CD4-positive, alpha-beta T cell treated with Interleukin-6 at 100 ng/mL for 8 hours (primary cell): ENCODE data around the gene ADAP2.
A peak's percentile ranks its signal among the peaks of the same experiment; 100 is the strongest.
"Not testable (repeated sequence)": the region's sequence is repeated elsewhere in the genome, so short reads cannot be mapped to it uniquely, and the experiment has no call there.

Source experiments
- DNase-seq: peaks from one replicate; pipeline ENCODE4 v3.0.0-alpha.2; 2020; ENCODE audit warnings: mixed read lengths, low spot score

Gene ADAP2

GRCh38 chr17:30970831-30971567 is 49.3 kb downstream of the ADAP2 start, which contains the start of gene RNF135:
Gene RNF135 (plus strand): TSS chr17:30971039. CDS start chr17:30971074, 35 bp downstream.
- peak; percentile 50 for DNase-seq

GRCh38 chr17:30975042-30975820 is 53.5 kb downstream of the ADAP2 start:
- no peak for DNase-seq

- not testable (repeated sequence) for DNase-seq
These were observed 58.2 kb downstream of the ADAP2 start for GRCh38 chr17:30979919-30980318.

DNA sequence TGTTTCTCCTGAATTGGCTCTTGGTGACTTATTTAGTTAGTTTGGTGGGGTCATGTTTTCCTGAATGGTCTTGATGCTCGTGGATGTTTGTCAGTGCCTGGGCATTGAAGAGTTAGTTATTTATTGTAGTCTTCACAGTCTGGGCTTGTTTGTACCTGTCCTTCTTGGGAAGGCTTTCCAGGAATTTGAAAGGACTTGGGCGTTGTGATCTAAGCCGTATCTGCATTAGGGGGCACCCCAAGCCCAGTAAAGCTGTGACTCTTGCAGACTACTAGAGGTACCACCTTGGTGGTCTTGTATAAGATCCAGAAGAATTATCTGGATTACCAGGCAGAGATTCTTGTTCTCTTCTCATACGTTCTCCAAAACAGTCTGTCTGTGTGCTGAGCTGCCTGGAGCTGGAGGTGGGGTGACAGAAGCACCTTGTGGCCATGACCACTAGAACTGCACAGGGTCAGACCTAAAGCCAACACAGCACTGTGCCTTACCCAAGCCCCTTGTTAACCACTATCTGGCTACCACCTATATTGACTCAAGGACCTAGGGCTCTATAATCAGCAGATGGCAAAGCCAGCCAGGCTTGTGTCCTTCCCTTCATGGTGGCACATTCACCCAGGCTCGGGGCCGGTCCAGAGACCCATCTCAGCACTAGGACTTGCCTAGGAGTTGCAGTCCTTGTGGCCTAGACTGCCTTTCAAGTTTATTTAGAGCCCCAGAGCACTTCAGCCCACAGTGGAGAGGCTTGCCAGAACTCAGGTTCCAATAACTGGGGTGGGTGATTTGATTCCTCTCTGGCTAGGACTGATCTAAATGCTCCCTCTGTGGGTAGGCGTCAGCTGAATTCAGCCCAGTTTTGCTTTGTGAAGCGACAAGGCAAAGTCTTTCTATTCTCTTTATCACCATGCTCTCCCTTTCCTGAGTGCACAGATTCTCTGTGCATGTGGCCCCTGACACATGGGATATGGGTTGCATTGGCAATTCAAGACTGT is 60.1 kb downstream of the ADAP2 start:
- no peak for DNase-seq

DNA sequence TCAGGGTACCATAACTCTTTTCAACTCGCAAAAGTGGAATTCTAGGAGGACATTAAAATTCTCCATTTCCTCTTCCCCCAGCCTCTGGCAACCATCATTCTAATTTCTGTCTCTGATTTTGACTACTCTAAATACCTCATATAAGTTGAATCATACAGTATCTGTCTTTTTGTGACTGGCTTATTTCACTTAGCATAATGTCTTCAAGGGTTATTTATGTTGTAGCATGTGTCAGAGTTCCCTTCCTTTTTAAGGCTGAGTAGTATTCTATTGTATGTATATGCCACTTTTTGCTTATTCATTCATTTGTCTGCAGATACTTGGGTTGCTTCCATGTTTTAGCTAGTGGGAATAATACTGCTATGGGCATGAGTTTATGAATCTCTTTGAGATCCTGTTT is 61.1 kb downstream of the ADAP2 start:
- DNase-seq: no peak

DNA sequence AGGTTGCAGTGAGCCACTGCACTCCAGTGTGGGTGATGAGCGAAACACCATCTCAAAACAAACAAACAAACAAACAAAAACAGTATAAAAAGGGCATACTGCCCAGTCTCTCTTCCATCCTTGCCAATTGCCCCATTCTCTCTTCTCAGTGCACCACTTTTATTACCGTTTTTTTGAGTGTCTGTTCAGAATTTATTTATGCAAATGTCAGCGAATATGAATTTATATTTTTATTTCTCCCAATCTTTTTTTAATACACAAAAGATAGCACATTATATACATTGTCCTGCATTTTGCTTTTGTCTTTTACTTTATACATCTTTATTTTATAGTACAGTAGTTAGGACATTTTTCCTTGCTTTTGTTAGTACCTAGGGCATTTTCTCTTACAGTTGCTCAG is 68.7 kb downstream of the ADAP2 start:
- no peak for DNase-seq

DNA sequence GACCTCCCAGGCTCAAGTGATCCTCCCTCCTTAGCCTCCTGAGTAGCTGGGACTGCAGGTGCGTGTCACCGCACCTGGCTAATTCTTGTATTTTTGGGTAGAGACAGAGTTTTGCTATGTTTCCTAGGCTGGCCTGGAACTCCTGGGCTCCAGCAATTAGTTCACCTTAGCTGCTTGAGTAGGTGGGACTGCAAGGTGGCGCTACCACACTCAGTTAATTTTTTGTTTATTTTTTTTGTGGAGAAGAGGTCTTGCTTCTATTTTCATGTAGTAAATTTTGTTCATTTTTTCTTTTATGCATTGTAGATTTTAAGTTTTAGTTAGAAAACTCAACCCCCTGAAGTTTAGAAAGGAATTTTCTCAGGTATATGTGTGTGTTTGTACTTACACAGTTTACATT is 70.8 kb downstream of the ADAP2 start:
- DNase-seq: no peak

DNA sequence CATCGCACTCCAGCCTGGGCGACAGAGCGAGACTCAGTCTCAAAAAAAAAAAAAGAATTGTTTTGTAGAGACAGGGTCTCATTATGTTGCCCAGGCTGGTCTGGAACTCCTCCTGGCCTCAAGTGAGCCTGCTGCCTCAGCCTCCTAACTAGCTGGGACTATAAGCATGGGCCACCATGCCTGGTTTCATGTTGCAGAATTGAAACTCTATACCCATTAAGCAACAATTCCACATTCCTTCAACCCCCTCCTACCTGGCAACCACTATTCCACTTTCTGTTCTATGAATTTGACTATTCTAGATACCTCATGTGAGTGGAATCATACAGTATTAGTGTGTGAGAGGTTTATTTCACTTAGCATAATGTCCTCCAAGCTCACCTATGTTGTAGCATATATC is 73.6 kb downstream of the ADAP2 start:
- DNase-seq: no peak

GRCh38 chr17:30996486-30996885 is 74.7 kb downstream of the ADAP2 start:
- DNase-seq: no peak

GRCh38 chr17:30997270-30997669 is 75.5 kb downstream of the ADAP2 start:
- DNase-seq: no peak

DNA sequence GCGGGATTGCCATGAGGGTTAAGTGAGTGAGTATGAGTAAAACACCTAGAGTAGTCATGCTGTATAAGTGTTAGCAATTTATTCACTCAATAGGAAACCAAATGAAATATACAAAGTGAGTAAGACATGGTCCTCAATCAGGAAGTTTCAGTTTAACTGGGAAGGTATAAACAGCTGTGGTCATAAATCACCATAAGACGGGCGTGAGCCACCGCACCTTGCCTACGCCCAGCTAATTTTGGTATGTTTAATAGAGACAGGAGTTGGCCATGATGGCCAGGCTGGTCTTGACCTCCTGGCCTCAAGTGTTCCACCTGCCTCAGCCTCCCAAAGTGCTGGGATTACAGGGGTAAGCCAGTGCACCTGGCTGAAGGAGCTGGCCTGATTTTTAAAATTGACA is 76.1 kb downstream of the ADAP2 start:
- no peak for DNase-seq

- no peak for DNase-seq
These were observed 80.3 kb downstream of the ADAP2 start for GRCh38 chr17:31002047-31002446.

GRCh38 chr17:31003225-31003866 is 81.6 kb downstream of the ADAP2 start:
- DNase-seq: no peak

DNA sequence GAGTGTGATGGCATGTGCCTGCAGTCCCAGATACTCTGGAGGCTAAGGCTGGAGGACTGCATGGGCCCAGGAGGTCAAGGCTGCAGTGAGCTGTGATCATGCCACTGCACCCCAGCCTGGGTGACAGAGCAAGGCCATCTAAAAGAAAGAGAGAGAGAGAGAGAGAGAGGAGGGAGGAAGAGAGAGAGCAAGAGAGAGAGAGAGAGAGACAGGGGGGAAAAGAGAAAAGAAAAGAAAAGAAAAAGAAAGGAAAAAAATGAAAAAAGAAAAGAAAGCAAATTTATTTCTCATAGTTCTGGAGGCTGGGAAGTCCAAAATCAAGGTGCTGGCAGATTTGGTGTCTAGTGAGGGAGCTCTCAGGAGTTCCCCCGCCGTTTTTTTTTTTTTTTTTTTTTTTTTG is 82.4 kb downstream of the ADAP2 start:
- no peak for DNase-seq

- no peak for DNase-seq
These were observed 86.1 kb downstream of the ADAP2 start for GRCh38 chr17:31007695-31008373.

GRCh38 chr17:31008374-31009041 is 86.8 kb downstream of the ADAP2 start:
- DNase-seq: peak; percentile 50
